ENCODE measurements around the gene COX7B2.

Gene COX7B2

DNA sequence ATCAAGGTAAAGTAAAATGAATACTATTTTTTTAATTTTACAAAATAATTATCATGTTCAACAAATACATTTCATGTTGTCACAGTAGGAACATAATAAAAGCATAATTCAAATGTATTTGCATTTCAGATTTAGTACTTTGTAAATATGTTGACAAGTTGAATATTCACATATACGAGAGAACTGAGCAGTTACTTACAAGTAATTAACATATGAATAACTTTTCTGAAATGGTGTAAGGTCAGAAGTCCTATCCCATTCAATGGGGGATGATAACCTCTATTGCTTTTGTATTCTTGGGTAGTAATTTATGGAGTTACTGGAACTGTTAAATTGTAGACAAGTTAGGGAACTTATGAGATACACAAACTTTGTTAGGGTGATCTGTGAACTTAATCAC lies 191.1 kb downstream of the COX7B2 start:
- Histone ChIP-seq H3K4me3 (ENCODE audit: low read length) (no peak overlapping the region), H3K27me3 (ENCODE audit: low read depth, low read length) (no peaks in the 10 kb centered on the region), H3K9ac (ENCODE audit: low read length) (no peak overlapping the region), H3K79me2 (ENCODE audit: low read length) (no peaks in the 10 kb centered on the region), H3K4me2 (ENCODE audit: low read length) (no peak overlapping the region), H3K4me1 (ENCODE audit: low read length) (no peaks in the 10 kb centered on the region), H3K36me3 (replicated peaks; ENCODE audit: low read depth, low read length) (no peaks in the 10 kb centered on the region), H3K9me3 (ENCODE audit: insufficient read depth, low read length) (no peaks in the 10 kb centered on the region), H2AFZ (ENCODE audit: low read depth, low read length) (no peak overlapping the region), H4K20me1 (ENCODE audit: insufficient read depth, low read length) (no peaks in the 10 kb centered on the region), H3K27ac (ENCODE audit: low read length) (no peak overlapping the region)
- TF ChIP-seq EZH2phosphoT487 (IDR thresholded peaks at IDR 0.05; ENCODE audit: low read depth), result no peak
- TF ChIP-seq, protein P1, sequence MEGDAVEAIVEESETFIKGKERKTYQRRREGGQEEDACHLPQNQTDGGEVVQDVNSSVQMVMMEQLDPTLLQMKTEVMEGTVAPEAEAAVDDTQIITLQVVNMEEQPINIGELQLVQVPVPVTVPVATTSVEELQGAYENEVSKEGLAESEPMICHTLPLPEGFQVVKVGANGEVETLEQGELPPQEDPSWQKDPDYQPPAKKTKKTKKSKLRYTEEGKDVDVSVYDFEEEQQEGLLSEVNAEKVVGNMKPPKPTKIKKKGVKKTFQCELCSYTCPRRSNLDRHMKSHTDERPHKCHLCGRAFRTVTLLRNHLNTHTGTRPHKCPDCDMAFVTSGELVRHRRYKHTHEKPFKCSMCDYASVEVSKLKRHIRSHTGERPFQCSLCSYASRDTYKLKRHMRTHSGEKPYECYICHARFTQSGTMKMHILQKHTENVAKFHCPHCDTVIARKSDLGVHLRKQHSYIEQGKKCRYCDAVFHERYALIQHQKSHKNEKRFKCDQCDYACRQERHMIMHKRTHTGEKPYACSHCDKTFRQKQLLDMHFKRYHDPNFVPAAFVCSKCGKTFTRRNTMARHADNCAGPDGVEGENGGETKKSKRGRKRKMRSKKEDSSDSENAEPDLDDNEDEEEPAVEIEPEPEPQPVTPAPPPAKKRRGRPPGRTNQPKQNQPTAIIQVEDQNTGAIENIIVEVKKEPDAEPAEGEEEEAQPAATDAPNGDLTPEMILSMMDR (IDR thresholded peaks at IDR 0.05; ENCODE audit: low read depth, low read length), result no peak

DNA sequence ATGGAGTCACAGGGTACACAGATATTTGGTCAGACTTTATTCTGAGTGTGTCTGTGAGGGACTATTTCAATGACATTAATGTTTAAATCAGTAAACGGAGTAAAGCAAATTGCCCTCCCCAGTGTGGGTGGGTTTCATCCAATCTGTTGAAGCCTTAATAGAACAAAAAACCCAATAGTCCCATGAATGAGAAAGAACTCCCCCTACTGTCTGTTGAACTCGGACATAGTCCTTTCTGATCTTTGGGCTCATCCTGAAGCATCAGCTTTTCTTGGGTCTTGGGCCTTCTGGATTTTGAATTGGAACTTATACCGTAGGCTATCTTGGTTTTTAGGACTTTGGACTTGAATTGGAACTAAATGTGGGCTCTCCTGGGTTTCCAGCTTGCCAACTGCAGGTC lies 193.6 kb downstream of the COX7B2 start:
- H3K79me2 ChIP-seq (ENCODE audit: low read length), result no peaks in the 10 kb centered on the region
- H3K9ac ChIP-seq (ENCODE audit: low read length), result no peak overlapping the region
- H3K27me3 ChIP-seq (ENCODE audit: low read depth, low read length), result no peaks in the 10 kb centered on the region
- no peak overlapping the region for H3K4me3 ChIP-seq (ENCODE audit: low read length)
- H3K4me1 ChIP-seq (ENCODE audit: low read length), result no peaks in the 10 kb centered on the region
- no peak for TF ChIP-seq EZH2phosphoT487 (IDR thresholded peaks at IDR 0.05; ENCODE audit: low read depth)
- TF ChIP-seq, protein P1 (IDR thresholded peaks at IDR 0.05; ENCODE audit: low read depth, low read length), result no peak
- H3K27ac ChIP-seq (ENCODE audit: low read length), result no peak overlapping the region
- H3K9me3 ChIP-seq (ENCODE audit: insufficient read depth, low read length), result no peaks in the 10 kb centered on the region
- H3K4me2 ChIP-seq (ENCODE audit: low read length), result no peak overlapping the region
- no peaks in the 10 kb centered on the region for H3K36me3 ChIP-seq (replicated peaks; ENCODE audit: low read depth, low read length)
- no peak overlapping the region for H2AFZ ChIP-seq (ENCODE audit: low read depth, low read length)
- no peaks in the 10 kb centered on the region for H4K20me1 ChIP-seq (ENCODE audit: insufficient read depth, low read length)

DNA sequence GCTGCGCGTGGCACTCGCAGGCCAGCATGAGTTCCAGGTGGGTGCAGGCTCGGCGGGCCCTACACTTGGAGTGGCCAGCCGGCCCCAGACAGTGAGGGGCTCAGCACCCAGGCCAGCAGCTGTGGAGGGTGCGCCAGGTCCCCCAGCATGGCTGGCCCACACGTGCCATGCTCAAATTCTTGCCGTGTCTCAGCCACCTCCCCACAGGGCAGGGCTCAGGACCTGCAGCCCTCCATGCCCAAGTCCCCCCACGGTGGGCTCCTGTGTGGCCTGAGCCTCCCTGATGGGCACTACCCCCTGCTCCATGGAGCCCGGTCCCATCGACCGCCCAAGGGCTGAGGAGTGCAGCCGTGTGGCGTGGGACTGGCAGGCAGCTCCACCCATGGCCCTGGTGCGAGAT lies 210.2 kb downstream of the COX7B2 start:
- Histone ChIP-seq H3K79me2 (ENCODE audit: low read length) (no peaks in the 10 kb centered on the region), H3K9me3 (ENCODE audit: insufficient read depth, low read length) (no peaks in the 10 kb centered on the region), H3K27ac (ENCODE audit: low read length) (no peak overlapping the region), H3K36me3 (replicated peaks; ENCODE audit: low read depth, low read length) (no peaks in the 10 kb centered on the region), H3K9ac (ENCODE audit: low read length) (no peak overlapping the region), H3K4me2 (ENCODE audit: low read length) (no peak overlapping the region), H3K4me1 (ENCODE audit: low read length) (no peaks in the 10 kb centered on the region), H3K27me3 (ENCODE audit: low read depth, low read length) (no peaks in the 10 kb centered on the region), H3K4me3 (ENCODE audit: low read length) (no peak overlapping the region), H4K20me1 (ENCODE audit: insufficient read depth, low read length) (no peaks in the 10 kb centered on the region), H2AFZ (ENCODE audit: low read depth, low read length) (no peak overlapping the region)
- TF ChIP-seq EZH2phosphoT487 (IDR thresholded peaks at IDR 0.05; ENCODE audit: low read depth), result no peak
- TF ChIP-seq, protein P1 (IDR thresholded peaks at IDR 0.05; ENCODE audit: low read depth, low read length), result no peak

Measured in OCI-LY3 (cell line).